OCI-LY1 (cell line): ENCODE data around the gene FBXL3.

Experiments used
- EZH2 ChIP-seq: fragments of 200-600 bp; sonication (generic), shearing (Covaris generic); IDR thresholded peaks from 2 replicates; pipeline ENCODE4 v1.8.0; 2017; ENCODE audit warnings: borderline replicate concordance, mixed run types, mild to moderate bottlenecking, antibody characterized with exemption, low read length, moderate library complexity, mixed read lengths
- TF ChIP-seq, protein P1 (sequence below): fragments of 200-600 bp; sonication (generic), shearing (Covaris generic); IDR thresholded peaks from 2 replicates; pipeline ENCODE4 v1.5.1; 2017; ENCODE audit warnings: mild to moderate bottlenecking, antibody characterized with exemption, low read length, moderate library complexity, mixed read lengths

DNA sequence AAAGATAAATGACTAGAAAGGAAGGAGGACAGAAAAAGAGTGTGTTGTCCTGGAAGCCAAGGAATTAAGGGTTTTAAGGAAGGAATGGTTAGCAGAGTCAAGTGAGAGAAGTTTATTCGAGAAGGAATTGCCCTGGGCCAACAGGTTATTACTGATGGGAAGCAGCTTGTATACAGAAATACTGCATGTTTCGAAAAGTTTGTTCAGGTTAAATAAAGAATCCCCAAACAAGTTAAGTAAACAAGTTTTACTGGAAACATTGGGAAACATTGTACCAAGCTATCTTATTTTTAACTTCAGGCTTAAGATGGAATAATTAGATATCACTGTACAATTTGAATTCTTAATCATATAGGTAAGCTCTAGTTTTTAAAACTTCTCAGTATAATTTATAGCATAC, 28.2 kb upstream of the FBXL3 start:
- TF ChIP-seq, protein P1, sequence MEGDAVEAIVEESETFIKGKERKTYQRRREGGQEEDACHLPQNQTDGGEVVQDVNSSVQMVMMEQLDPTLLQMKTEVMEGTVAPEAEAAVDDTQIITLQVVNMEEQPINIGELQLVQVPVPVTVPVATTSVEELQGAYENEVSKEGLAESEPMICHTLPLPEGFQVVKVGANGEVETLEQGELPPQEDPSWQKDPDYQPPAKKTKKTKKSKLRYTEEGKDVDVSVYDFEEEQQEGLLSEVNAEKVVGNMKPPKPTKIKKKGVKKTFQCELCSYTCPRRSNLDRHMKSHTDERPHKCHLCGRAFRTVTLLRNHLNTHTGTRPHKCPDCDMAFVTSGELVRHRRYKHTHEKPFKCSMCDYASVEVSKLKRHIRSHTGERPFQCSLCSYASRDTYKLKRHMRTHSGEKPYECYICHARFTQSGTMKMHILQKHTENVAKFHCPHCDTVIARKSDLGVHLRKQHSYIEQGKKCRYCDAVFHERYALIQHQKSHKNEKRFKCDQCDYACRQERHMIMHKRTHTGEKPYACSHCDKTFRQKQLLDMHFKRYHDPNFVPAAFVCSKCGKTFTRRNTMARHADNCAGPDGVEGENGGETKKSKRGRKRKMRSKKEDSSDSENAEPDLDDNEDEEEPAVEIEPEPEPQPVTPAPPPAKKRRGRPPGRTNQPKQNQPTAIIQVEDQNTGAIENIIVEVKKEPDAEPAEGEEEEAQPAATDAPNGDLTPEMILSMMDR: no peak
- no peak for TF ChIP-seq EZH2
